Subcutaneous abdominal adipose tissue (tissue), 5 donors: ENCODE data around the gene IL20RB.
"Not testable (repeated sequence)": the region's sequence is repeated elsewhere in the genome, so short reads cannot be mapped to it uniquely, and the experiment has no call there.

ENCODE experiments used
- H3K27ac ChIP-seq: one replicate; pipeline ENCODE4 v1.7.0; 2013; ENCODE audit warnings: low read depth, mild to moderate bottlenecking, inconsistent platforms, low read length, moderate library complexity
- H3K27me3 ChIP-seq, 5 donors: one replicate each; pipeline ENCODE4 v1.7.0; 2013; ENCODE audit warnings: low read length in 5 of 5, inconsistent platforms in 1 of 5; ENCODE audit not compliant: control insufficient read depth in 5 of 5, insufficient read depth in 4 of 5
- H3K36me3 ChIP-seq, 5 donors: one replicate each; pipeline ENCODE4 v1.7.0; 2013; ENCODE audit warnings: low read length in 5 of 5; ENCODE audit not compliant: control insufficient read depth in 5 of 5, insufficient read depth in 5 of 5
- H3K4me1 ChIP-seq, 5 donors: one replicate each; pipeline ENCODE4 v1.7.0; 2013; ENCODE audit warnings: low read length in 5 of 5, mild to moderate bottlenecking in 3 of 5, moderate library complexity in 1 of 5; ENCODE audit not compliant: control insufficient read depth in 5 of 5, insufficient read depth in 5 of 5
- H3K4me3 ChIP-seq, 5 donors: one replicate each; pipeline ENCODE4 v1.7.0; 2013; ENCODE audit warnings: low read length in 5 of 5, low read depth in 1 of 5
- H3K9ac ChIP-seq, 5 donors: one replicate each; pipeline ENCODE4 v1.7.0; 2013; ENCODE audit warnings: low read length in 5 of 5, mild to moderate bottlenecking in 4 of 5, moderate library complexity in 3 of 5
- H3K9me3 ChIP-seq, 5 donors: one replicate each; pipeline ENCODE4 v1.7.0; 2013; ENCODE audit warnings: low read length in 5 of 5; ENCODE audit not compliant: control insufficient read depth in 5 of 5
- donor health status: healthy.
- donor health status: healthy.
- donor health status: healthy.
- donor health status: healthy.
- donor health status: healthy.

The IL20RB gene

DNA sequence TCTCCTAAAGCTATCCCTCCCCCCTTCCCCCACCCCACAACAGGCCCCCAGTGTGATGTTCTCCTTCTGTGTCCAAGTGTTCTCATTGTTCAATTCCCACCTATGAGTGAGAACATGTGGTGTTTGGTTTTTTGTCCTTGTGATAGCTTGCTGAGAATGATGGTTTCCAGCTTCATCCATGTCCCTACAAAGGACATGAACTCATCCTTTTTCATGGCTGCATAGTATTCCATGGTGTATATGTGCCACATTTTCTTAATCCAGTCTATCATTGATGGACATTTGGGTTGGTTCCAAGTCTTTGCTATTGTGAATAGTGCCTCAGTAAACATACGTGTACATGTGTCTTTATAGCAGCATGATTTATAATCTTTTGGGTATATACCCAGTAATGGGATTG, 59.5 kb downstream of the IL20RB start:
- peaks cover 2 to 16% (median 12%) of the 10 kb centered on the region in 5 donors for H3K4me1 ChIP-seq
- not testable (repeated sequence) for H3K27ac ChIP-seq, H3K9ac ChIP-seq, H3K4me3 ChIP-seq, H3K9me3 ChIP-seq, H3K27me3 ChIP-seq, H3K36me3 ChIP-seq

DNA sequence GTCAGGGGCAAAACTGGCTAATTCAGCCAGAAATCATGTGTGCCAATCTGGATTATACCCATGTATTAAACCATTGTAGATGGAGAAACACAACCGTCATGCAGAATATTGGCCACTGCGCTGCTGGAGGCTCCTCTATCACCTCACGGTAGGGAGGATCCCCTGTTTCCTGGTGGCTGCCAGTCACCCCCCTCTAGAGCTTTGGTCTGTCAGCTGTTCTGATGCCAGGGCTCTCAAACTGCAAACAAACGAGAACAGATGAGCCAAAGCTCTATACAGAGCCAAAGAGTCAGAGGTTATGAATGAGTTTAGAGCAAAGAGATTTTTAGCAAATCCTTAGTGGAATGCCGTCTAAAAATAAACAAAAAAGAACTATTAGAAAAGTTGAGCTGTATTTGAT, 62.5 kb downstream of the IL20RB start:
- no peaks in the 10 kb centered on the region for H3K9me3 ChIP-seq
- no peaks in the 10 kb centered on the region for H3K36me3 ChIP-seq
- no peak overlapping the region for H3K27ac ChIP-seq
- H3K4me1 ChIP-seq = peaks cover 0 to 9% (median 7%) of the 10 kb centered on the region in 5 donors
- no peak overlapping the region for H3K9ac ChIP-seq
- H3K27me3 ChIP-seq = no peaks in the 10 kb centered on the region
- H3K4me3 ChIP-seq = no peak overlapping the region

DNA sequence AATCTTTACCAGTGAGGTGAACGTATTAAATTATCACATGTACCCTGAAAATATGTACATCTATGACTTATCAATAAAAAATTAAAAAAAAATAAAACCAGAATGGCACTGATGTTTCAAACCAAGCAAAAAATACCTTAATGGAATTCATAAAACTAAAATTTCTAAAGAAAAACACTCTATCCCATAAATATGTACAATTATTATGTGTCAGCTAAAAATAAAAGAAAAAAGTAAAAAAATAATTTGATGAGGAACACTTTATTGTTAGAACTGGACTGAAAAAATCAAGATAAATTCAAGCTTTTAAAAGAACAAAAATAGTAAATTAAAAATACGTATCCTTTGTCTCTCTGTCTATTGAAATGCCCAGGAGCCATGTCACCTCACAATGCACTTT, 63.1 kb downstream of the IL20RB start:
- Histone ChIP-seq H3K9ac (no peak overlapping the region), H3K36me3 (no peaks in the 10 kb centered on the region), H3K9me3 (no peaks in the 10 kb centered on the region), H3K27me3 (no peaks in the 10 kb centered on the region), H3K4me1 (peaks cover 0 to 9% (median 7%) of the 10 kb centered on the region in 5 donors), H3K27ac (no peak overlapping the region), H3K4me3 (no peak overlapping the region)

DNA sequence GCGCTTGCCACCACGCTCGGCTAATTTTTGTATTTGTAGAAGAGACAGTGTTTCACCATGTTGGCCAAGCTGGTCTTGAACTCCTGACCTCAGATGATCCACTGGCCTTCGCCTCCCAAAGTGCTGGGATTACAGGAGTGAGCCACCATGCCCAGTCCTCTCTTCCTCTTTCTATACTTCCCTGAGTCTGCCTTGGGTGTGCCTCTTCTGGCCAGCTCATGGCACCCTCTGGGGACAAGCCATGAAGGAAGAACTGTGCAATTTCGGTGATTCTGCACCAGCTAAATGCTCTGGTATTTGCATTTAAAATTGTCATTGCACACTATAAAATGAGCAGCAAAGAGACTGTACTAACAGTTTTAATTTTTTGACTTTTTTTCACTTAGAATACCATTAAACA, 66.6 kb downstream of the IL20RB start:
- Histone ChIP-seq H3K4me1 (peaks cover 0 to 9% (median 7%) of the 10 kb centered on the region in 5 donors), H3K27ac (no peak overlapping the region), H3K9me3 (no peaks in the 10 kb centered on the region), H3K36me3 (no peaks in the 10 kb centered on the region), H3K27me3 (no peaks in the 10 kb centered on the region), H3K4me3 (no peak overlapping the region), H3K9ac (no peak overlapping the region)

DNA sequence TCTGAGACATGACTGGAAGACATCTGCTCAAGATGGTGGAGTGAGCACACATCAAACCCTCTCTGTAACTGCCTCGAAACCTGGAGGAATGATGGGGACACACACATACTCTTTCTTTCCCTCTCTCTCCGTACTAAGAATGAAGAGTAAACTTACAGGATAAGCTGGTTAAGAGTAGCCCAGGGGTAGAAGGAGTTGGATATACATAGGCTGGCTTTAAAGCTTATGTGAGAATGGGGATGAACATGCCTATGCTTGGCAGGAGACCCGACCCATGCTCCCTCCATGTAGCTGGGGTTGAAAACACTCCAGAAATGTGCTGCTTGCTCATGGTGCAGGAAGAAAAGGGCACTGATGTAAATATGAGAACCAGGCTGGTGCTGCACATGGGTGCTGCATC, 68.9 kb downstream of the IL20RB start:
- Histone ChIP-seq H3K27ac (no peak overlapping the region), H3K9ac (no peak overlapping the region), H3K36me3 (no peaks in the 10 kb centered on the region), H3K9me3 (no peaks in the 10 kb centered on the region), H3K4me1 (peaks cover 0 to 9% (median 7%) of the 10 kb centered on the region in 5 donors), H3K4me3 (no peak overlapping the region), H3K27me3 (no peaks in the 10 kb centered on the region)

DNA sequence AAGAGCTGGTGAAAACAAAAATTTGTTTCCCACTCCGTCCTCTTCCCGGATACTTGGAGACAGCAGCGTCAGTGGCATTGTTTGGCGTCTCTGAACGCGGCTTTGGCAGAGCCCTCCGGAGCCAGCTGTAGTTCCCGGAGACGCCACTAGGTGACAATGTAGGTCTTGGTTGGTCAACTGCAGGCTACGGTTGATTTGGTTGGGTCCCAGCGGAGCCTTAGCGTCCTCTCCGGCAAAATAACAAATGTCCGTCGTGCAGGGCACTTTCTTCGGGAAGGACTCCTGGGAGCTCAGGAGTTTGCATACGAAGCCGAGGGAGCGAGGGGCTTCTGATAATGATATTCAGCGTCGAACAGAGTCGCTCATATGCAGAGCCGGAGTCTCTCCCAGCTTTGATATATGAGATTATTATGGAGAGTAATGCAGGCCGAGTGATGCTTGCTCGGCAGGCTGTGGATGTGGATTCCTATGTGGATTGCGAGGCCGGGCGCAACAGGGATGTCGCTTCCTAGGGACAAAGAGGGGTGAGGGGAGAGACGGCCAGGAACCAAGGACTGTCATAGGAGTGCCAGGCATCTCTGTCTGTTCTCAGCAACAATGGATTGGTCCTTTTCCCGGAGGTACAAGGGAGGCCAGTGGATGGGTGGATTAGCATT, 74.8 kb downstream of the IL20RB start:
- H3K36me3 ChIP-seq = no peaks in the 10 kb centered on the region
- H3K27ac ChIP-seq = no peak overlapping the region
- H3K9me3 ChIP-seq = no peaks in the 10 kb centered on the region
- H3K27me3 ChIP-seq = peaks cover 0 to 6% (median 0%) of the 10 kb centered on the region in 5 donors
- peak overlapping the region; percentile 56 to 74 (median 62) for H3K4me3 ChIP-seq
- H3K9ac ChIP-seq = peak overlapping the region in 1 of 5 donors; percentile 6
- H3K4me1 ChIP-seq = peaks cover 0 to 10% (median 7%) of the 10 kb centered on the region in 5 donors

DNA sequence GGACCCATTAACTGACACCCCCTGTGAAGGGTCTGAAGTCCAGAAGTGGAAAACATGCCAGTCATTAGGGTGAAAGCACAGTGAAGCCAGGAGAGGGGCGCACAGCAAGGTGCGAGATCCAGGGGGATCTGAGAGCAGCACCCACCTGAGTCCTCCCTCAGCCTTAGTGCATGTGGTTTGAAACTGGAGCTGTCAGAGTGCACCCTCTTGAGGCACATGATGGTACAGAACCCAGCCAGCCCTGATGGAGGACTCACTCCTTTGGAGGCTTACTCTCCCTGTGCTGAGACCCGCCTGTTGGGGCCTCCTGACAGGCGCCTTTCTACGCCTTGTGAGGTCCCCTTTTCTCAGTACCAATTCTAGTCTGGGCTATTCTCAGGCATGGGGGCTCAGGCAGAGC, 77.8 kb downstream of the IL20RB start:
- H3K27ac ChIP-seq = no peak overlapping the region
- peaks cover 2 to 10% (median 7%) of the 10 kb centered on the region in 5 donors for H3K4me1 ChIP-seq
- no peaks in the 10 kb centered on the region for H3K36me3 ChIP-seq

DNA sequence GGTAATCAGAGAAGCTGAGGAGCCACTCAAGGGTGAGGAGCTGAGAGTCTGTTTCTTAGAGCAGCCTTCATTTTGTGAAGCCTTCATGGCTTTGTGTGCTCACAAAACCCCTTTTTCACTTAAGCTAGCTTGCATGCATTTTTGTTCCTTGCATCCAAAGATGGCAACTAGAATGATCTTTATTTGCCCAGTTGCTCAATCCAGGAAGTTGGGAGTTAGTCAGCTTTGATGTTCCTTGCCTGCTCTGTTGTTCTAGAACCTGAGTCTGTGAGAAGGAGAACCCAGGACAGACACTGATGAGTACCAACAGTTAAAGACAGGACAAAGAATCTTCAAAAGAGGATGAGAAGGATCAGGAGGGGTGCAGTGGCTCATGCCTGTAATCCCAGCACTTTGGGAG, 81.8 kb downstream of the IL20RB start:
- Histone ChIP-seq H3K9ac (no peak overlapping the region), H3K36me3 (no peaks in the 10 kb centered on the region), H3K9me3 (no peaks in the 10 kb centered on the region), H3K27ac (no peak overlapping the region), H3K4me3 (no peak overlapping the region), H3K4me1 (peaks cover 0 to 2% (median 0%) of the 10 kb centered on the region in 5 donors), H3K27me3 (peaks cover 0 to under 1% (median 0%) of the 10 kb centered on the region in 5 donors)

More for the DNA sequence above, 77.8 kb downstream of the IL20RB start:
- Histone ChIP-seq H3K4me3 (no peak overlapping the region), H3K9ac (no peak overlapping the region), H3K27me3 (peaks cover 0 to 6% (median 0%) of the 10 kb centered on the region in 5 donors), H3K9me3 (no peaks in the 10 kb centered on the region)

DNA sequence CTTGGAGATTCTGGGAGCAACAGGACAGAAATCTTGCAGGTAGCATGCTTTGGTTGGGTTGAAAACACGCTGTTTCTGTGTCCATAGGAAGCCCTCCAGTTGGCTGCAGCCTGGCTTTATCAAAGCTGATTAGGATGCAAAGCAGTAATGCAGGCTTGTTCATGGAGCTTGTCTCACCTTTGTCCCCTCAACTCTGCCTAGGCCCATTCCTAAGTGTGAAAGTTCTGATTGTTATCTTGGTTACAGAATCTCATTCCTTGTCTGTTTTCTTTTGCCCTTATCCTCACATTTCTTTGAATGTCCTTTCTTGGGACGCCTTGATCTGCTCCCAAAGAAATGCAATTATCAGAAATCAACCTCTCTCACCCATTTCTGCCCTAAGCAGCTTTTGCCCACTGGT, 83.5 kb downstream of the IL20RB start:
- Histone ChIP-seq H3K27ac (no peak overlapping the region), H3K9ac (no peak overlapping the region), H3K4me1 (peaks cover 0 to 2% (median 0%) of the 10 kb centered on the region in 5 donors), H3K36me3 (no peaks in the 10 kb centered on the region), H3K27me3 (peaks cover 0 to 6% (median 0%) of the 10 kb centered on the region in 5 donors), H3K4me3 (no peak overlapping the region), H3K9me3 (no peaks in the 10 kb centered on the region)

DNA sequence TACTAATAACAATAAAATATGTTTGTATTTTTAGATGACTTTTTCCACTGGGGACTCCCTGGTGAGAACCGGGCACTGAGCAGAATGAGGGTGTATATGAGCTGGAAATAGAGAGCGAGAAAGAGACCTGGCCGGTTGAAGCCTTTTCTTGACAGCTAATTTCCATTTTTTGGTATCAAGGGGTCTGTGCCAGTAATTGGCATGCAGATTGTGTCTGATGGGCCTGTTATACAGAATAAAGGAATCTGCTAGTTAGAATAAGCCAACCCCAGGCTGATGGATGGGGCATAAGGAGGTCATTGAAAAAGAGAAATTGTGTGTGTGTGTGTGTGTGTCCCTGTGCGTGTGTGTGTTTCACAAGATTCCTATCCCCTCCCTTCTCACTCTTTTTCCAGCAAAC, 83.9 kb downstream of the IL20RB start:
- H3K9ac ChIP-seq = no peak overlapping the region
- no peak overlapping the region for H3K4me3 ChIP-seq
- no peaks in the 10 kb centered on the region for H3K36me3 ChIP-seq
- no peak overlapping the region for H3K27ac ChIP-seq
- peaks cover 0 to 7% (median 0%) of the 10 kb centered on the region in 5 donors for H3K27me3 ChIP-seq
- H3K9me3 ChIP-seq = no peaks in the 10 kb centered on the region
- H3K4me1 ChIP-seq = peaks cover 0 to 2% (median 0%) of the 10 kb centered on the region in 5 donors
